Measurements from ENCODE around the gene SGCG.

DNA sequence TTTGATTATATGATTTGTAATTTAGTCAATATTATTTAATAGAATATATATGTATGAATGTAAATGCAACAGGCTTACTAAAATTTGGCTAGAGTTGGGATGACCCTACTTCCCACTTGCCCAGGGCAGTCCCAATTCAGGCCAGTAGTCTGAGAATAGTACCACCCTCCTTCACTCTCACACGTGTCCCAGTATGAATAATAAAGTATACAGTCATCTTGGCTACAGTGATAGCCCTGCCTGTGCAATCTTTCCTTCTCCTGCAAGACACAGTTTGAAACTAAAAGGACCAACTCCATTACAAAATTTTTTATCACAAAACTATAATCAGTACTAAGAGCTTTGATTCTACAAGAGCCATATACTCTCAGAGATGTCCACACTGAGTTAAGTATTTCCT lies 176.6 kb downstream of the SGCG start:
- TF ChIP-seq POLR2A (IDR thresholded peaks at IDR 0.05): no peak
- TF ChIP-seq, protein P1, sequence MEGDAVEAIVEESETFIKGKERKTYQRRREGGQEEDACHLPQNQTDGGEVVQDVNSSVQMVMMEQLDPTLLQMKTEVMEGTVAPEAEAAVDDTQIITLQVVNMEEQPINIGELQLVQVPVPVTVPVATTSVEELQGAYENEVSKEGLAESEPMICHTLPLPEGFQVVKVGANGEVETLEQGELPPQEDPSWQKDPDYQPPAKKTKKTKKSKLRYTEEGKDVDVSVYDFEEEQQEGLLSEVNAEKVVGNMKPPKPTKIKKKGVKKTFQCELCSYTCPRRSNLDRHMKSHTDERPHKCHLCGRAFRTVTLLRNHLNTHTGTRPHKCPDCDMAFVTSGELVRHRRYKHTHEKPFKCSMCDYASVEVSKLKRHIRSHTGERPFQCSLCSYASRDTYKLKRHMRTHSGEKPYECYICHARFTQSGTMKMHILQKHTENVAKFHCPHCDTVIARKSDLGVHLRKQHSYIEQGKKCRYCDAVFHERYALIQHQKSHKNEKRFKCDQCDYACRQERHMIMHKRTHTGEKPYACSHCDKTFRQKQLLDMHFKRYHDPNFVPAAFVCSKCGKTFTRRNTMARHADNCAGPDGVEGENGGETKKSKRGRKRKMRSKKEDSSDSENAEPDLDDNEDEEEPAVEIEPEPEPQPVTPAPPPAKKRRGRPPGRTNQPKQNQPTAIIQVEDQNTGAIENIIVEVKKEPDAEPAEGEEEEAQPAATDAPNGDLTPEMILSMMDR (IDR thresholded peaks at IDR 0.05): no peak
